Stimulated activated CD4-positive, alpha-beta T cell treated with anti-CD3 and anti-CD28 coated beads, Interleukin-1b, Interleukin-23, amount 100 ng/mL, for 48 hours (primary cell): ENCODE data around the gene ZNF860.
"Not testable (repeated sequence)": the region's sequence is repeated elsewhere in the genome, so short reads cannot be mapped to it uniquely, and the experiment has no call there.

ENCODE experiments used
- DNase-seq: peaks from one replicate; pipeline ENCODE4 v3.0.0-alpha.2; 2020

The ZNF860 gene

GRCh38 chr3:31962801-31963205, 18.7 kb upstream of the ZNF860 start:
- DNase-seq = no peak

GRCh38 chr3:31966978-31967591, 14.5 kb upstream of the ZNF860 start:
- DNase-seq = no peak

- DNase-seq = no peak
These were observed 14.0 kb upstream of the ZNF860 start for GRCh38 chr3:31967592-31967991.

- DNase-seq = no peak
These were observed 13.1 kb upstream of the ZNF860 start for GRCh38 chr3:31968369-31968926.

- DNase-seq = no peak
These were observed 12.6 kb upstream of the ZNF860 start for GRCh38 chr3:31968927-31969418.

- no peak for DNase-seq
These were observed 9.9 kb upstream of the ZNF860 start for GRCh38 chr3:31971607-31972006.

- DNase-seq = no peak
These were observed 8.5 kb upstream of the ZNF860 start for GRCh38 chr3:31973081-31973480.

GRCh38 chr3:31973837-31974236, 7.7 kb upstream of the ZNF860 start:
- DNase-seq = no peak

- DNase-seq = no peak
These were observed 7.1 kb upstream of the ZNF860 start for GRCh38 chr3:31974471-31974870.

GRCh38 chr3:31974964-31975363, 6.6 kb upstream of the ZNF860 start:
- DNase-seq = no peak

GRCh38 chr3:31976302-31976701, 5.2 kb upstream of the ZNF860 start:
- no peak for DNase-seq

- no peak for DNase-seq
These were observed 3.8 kb upstream of the ZNF860 start for GRCh38 chr3:31977736-31978135.

GRCh38 chr3:31978553-31978952, 3.0 kb upstream of the ZNF860 start:
- DNase-seq = no peak

GRCh38 chr3:31979001-31979697, 2.4 kb upstream of the ZNF860 start:
- DNase-seq = no peak

- peak; percentile 41 for DNase-seq
These were observed 882 bp upstream of the ZNF860 start for GRCh38 chr3:31980530-31981205.

- no peak for DNase-seq
These were observed 2.8 kb downstream of the ZNF860 start for GRCh38 chr3:31984321-31984720.

GRCh38 chr3:31985831-31986230, 4.3 kb downstream of the ZNF860 start:
- DNase-seq = no peak

GRCh38 chr3:31988271-31988670, 6.7 kb downstream of the ZNF860 start:
- DNase-seq = no peak

- DNase-seq = not testable (repeated sequence)
These were observed 11.4 kb downstream of the ZNF860 start for GRCh38 chr3:31992995-31993394.

- DNase-seq = no peak
These were observed 12.3 kb downstream of the ZNF860 start for GRCh38 chr3:31993843-31994242.

- not testable (repeated sequence) for DNase-seq
These were observed 13.5 kb downstream of the ZNF860 start for GRCh38 chr3:31995026-31995425.

- DNase-seq = no peak
These were observed 14.6 kb downstream of the ZNF860 start for GRCh38 chr3:31996195-31996594.

- DNase-seq = no peak
These were observed 15.9 kb downstream of the ZNF860 start for GRCh38 chr3:31997500-31997899.
